DND-41 (cell line): ENCODE results near the gene EYS.

ENCODE experiments used
- CTCF ChIP-seq: IDR thresholded peaks from 2 replicates; pipeline ENCODE4 v1.5.1; 2012; ENCODE audit warnings: borderline replicate concordance, low read length, moderate library complexity, mild to moderate bottlenecking; ENCODE audit not compliant: poor library complexity, severe bottlenecking; ENCODE audit errors: extremely low read depth
- EZH2 ChIP-seq: IDR thresholded peaks from 3 replicates; pipeline ENCODE4 v1.6.1; 2012; ENCODE audit warnings: borderline replicate concordance, low read depth, mild to moderate bottlenecking, moderate library complexity, low read length, inconsistent platforms; ENCODE audit not compliant: severe bottlenecking

- TF ChIP-seq CTCF (no peak), EZH2 (no peak)
Measured at GRCh38 chr6:64553249-64553786, 1153.7 kb downstream of the EYS start.
